NCI-H510A (cell line): ENCODE results near the gene DGKD.

ENCODE experiments used
- DNase-seq: peaks from one replicate; lab custom pipeline; 2025; lab: John Stamatoyannopoulos, UW

DGKD gene

GRCh38 chr2:233476651-233477547 is 122.6 kb downstream of the DGKD start:
- no peak for DNase-seq

- DNase-seq, result no peak
Observed at GRCh38 chr2:233477548-233478433, 123.5 kb downstream of the DGKD start.

GRCh38 chr2:233479616-233480489 is 125.6 kb downstream of the DGKD start:
- no peak for DNase-seq

GRCh38 chr2:233480490-233481202 is 126.4 kb downstream of the DGKD start:
- peak; percentile 85 for DNase-seq

- peak; percentile 27 for DNase-seq
Observed at GRCh38 chr2:233481368-233482142, 127.3 kb downstream of the DGKD start.

- no peak for DNase-seq
Observed at GRCh38 chr2:233482616-233483015, 128.3 kb downstream of the DGKD start.

- no peak for DNase-seq
Observed at GRCh38 chr2:233485726-233486125, 131.4 kb downstream of the DGKD start.

GRCh38 chr2:233486357-233486756 is 132.1 kb downstream of the DGKD start:
- no peak for DNase-seq

- no peak for DNase-seq
Observed at GRCh38 chr2:233486778-233487552, 132.7 kb downstream of the DGKD start.

- DNase-seq, result no peak
Observed at GRCh38 chr2:233487748-233488345, 133.6 kb downstream of the DGKD start.

GRCh38 chr2:233489143-233489542 is 134.8 kb downstream of the DGKD start:
- DNase-seq, result no peak

GRCh38 chr2:233489666-233490065 is 135.4 kb downstream of the DGKD start:
- no peak for DNase-seq

GRCh38 chr2:233490831-233491230 is 136.5 kb downstream of the DGKD start:
- DNase-seq, result no peak

- no peak for DNase-seq
Observed at GRCh38 chr2:233491326-233491725, 137.0 kb downstream of the DGKD start.

GRCh38 chr2:233492078-233492477 is 137.8 kb downstream of the DGKD start:
- no peak for DNase-seq

- no peak for DNase-seq
Observed at GRCh38 chr2:233492751-233493150, 138.5 kb downstream of the DGKD start.

- no peak for DNase-seq
Observed at GRCh38 chr2:233495503-233496496, 141.5 kb downstream of the DGKD start.

- no peak for DNase-seq
Observed at GRCh38 chr2:233497692-233498091, 143.4 kb downstream of the DGKD start.
